Measurements from ENCODE around the gene TCP10L. TPM values are rescaled to one million over a fixed set of nuclear protein-coding genes. Genes with fewer than 3 reads are reported as not detected.

Gene TCP10L
- total and polyA plus RNA-seq, 2 of the 4 experiments (the other 2 are of a cell fraction) = 0.09 TPM; not detected in 1

DNA sequence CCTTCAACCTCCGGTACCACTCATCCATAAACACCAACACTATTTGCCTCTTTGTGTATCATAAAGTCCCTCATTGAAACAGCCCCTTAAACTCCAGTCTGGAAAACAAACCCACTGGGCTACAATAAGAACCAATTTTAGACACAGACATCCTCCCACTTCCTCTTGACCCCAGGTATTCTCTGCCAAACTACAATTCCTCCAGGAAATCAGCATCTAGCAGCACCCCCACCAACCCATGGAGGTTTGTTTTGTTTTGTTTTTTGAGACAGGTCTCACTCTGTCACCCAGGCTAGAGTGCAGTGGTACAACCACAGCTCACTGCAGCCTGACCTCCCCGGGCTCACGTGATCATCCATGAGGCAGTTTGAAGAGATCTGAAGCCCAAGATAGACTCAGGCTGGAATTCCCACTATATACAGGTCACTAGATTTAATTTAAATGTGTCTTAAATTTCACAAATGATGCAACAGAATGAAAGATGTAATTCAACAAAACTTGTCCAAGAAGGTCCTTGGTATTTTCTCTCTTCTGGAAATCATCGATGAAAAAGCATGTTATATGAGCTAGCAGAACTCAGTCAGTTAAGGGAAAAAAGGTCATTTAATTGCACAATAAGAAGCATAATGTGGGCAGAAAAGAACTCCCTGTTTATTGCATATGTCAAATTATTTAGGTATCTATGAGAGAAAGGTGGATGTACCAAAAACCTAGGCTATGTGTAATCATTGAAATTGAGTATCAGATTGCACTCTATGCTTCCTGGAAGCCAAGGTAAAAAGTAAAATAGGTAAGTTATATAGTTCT is 30.3 kb downstream of the TCP10L start:
- Histone ChIP-seq H3K79me1 (ENCODE audit: low read depth in 1 of 2, low read length in 2 of 2) (no peaks in the 10 kb centered on the region), H2AK9ac (replicated peaks; ENCODE audit: low read depth, low read length, poor library complexity) (no peak overlapping the region), H2AFZ (replicated peaks; ENCODE audit: low read length, poor library complexity) (no peak overlapping the region), H4K20me1 (ENCODE audit: insufficient read depth, low read length) (no peaks in the 10 kb centered on the region), H3K4me2 (ENCODE audit: low read depth, low read length) (no peak overlapping the region), H3K27me3 (ENCODE audit: control insufficient read depth, insufficient read depth, low read length) (no peaks in the 10 kb centered on the region; the same call in 1 of the 2 replicates), H3K18ac (ENCODE audit: low read depth, low read length) (no peak overlapping the region), H3K23ac (ENCODE audit: low read depth, low read length) (no peak overlapping the region), H3K9ac (ENCODE audit: low read depth, low read length) (no peak overlapping the region), H3K14ac (replicated peaks; ENCODE audit: low read depth, low read length) (no peak overlapping the region), H3K4me1 (ENCODE audit: control insufficient read depth, insufficient read depth, low read length) (no peaks in the 10 kb centered on the region; the same call in 1 of the 2 replicates), H4K91ac (ENCODE audit: insufficient read depth, low read depth, low read length) (no peak overlapping the region), H3K4ac (ENCODE audit: low read depth, low read length) (no peak overlapping the region), H3K36me3 (ENCODE audit: control insufficient read depth, insufficient read depth, low read length) (no peaks in the 10 kb centered on the region), H2BK15ac (ENCODE audit: low read depth, low read length) (no peak overlapping the region), H2BK120ac (ENCODE audit: low read depth, low read length) (no peak overlapping the region), H4K8ac (ENCODE audit: low read depth in 2 of 2, low read length in 2 of 2) (no peak overlapping the region), H3K27ac (ENCODE audit: insufficient read depth, low read length) (peak overlapping the region; percentile 41; the same call in 1 of the 2 replicates), H3K4me3 (ENCODE audit: insufficient read depth, low read depth, low read length) (no peak overlapping the region), H2BK20ac (ENCODE audit: low read depth, low read length) (no peak overlapping the region), H2AK5ac (ENCODE audit: low read depth, low read length) (no peak overlapping the region), H2BK5ac (ENCODE audit: low read depth, low read length, poor library complexity, severe bottlenecking) (no peak overlapping the region), H3K56ac (ENCODE audit: extremely low read depth, insufficient read depth, low read length) (no peak overlapping the region), H3K9me3 (ENCODE audit: control insufficient read depth, insufficient read depth, low read length) (no peaks in the 10 kb centered on the region), H4K5ac (ENCODE audit: low read depth, low read length) (no peak overlapping the region), H3K9me1 (ENCODE audit: insufficient read depth, low read length) (no peaks in the 10 kb centered on the region)
- ChIA-PET POLR2A (ENCODE audit: unreplicated experiment) (no interaction called here), CTCF (no interaction called here)
- ATAC-seq (ENCODE audit: low read depth) (peak; percentile 32; the same call in 1 of the 2 replicates), DNase-seq (peak; percentile 46)
- TF ChIP-seq MAFK (IDR thresholded peaks at IDR 0.05; ENCODE audit: low read depth, low read length) (no peak), NFE2L2 (IDR thresholded peaks at IDR 0.05; ENCODE audit: low read depth, low read length) (no peak), SMC3 (IDR thresholded peaks at IDR 0.05; ENCODE audit: low read depth, low read length) (no peak), POLR2A (IDR thresholded peaks at IDR 0.05; ENCODE audit: low read depth, low read length) (no peak), CEBPB (IDR thresholded peaks at IDR 0.05; ENCODE audit: low read depth, low read length) (peak; percentile 21; the same call in 1 of the 2 replicates), RCOR1 (IDR thresholded peaks at IDR 0.05; ENCODE audit: insufficient replicate concordance, low read length) (no peak), CHD1 (IDR thresholded peaks at IDR 0.05; ENCODE audit: low read depth, low read length) (no peak), MAZ (IDR thresholded peaks at IDR 0.05; ENCODE audit: borderline replicate concordance, low read depth, low read length) (no peak)
- TF ChIP-seq, protein P1, sequence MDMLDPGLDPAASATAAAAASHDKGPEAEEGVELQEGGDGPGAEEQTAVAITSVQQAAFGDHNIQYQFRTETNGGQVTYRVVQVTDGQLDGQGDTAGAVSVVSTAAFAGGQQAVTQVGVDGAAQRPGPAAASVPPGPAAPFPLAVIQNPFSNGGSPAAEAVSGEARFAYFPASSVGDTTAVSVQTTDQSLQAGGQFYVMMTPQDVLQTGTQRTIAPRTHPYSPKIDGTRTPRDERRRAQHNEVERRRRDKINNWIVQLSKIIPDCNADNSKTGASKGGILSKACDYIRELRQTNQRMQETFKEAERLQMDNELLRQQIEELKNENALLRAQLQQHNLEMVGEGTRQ (IDR thresholded peaks at IDR 0.05; ENCODE audit: low read depth, low read length) = 0 out of 2 replicates have a peak, but pooled peaks have one; percentile 6
- TF ChIP-seq, protein P2, sequence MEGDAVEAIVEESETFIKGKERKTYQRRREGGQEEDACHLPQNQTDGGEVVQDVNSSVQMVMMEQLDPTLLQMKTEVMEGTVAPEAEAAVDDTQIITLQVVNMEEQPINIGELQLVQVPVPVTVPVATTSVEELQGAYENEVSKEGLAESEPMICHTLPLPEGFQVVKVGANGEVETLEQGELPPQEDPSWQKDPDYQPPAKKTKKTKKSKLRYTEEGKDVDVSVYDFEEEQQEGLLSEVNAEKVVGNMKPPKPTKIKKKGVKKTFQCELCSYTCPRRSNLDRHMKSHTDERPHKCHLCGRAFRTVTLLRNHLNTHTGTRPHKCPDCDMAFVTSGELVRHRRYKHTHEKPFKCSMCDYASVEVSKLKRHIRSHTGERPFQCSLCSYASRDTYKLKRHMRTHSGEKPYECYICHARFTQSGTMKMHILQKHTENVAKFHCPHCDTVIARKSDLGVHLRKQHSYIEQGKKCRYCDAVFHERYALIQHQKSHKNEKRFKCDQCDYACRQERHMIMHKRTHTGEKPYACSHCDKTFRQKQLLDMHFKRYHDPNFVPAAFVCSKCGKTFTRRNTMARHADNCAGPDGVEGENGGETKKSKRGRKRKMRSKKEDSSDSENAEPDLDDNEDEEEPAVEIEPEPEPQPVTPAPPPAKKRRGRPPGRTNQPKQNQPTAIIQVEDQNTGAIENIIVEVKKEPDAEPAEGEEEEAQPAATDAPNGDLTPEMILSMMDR (conservative IDR thresholded peaks at IDR 0.05; ENCODE audit: low read depth, low read length) = no peak
- no TSS peak for BruUV-seq (replicated peaks)
- dilution Hi-C loops (cut with HindIII; ENCODE audit: low sequenced_read_pairs, unreplicated experiment) (no loop called here), in situ Hi-C loops (cut with MboI; ENCODE audit: low sequenced_read_pairs) (no loop called here), intact Hi-C loops (cut with micrococcal nuclease) (no loop called here)
- WGBS, 2 experiments (ENCODE audit: extremely low coverage in 2 of 2, insufficient read length in 1 of 2) = no CpG with 5 or more reads among the region's 4 CpGs

All from IMR-90 (cell line).